Uterus (tissue), 4 donors: ENCODE results near the gene PRXL2A. TPM values are rescaled to one million over a fixed set of nuclear protein-coding genes. Genes with fewer than 3 reads are reported as not detected.

Experiments
- DNase-seq, 2 donors: peaks; one replicate each; pipeline ENCODE4 v3.0.0-alpha.2; 2019 to 2020
- H3K27ac ChIP-seq, 2 donors: fragments of 200-600 bp; sonication (generic); 1 replicate in 1 of 2; 2 replicates in 1 of 2; pipeline ENCODE4 v1.5.1; 2016 to 2018
- H3K27me3 ChIP-seq, 2 donors: fragments of 200-600 bp; sonication (generic); one replicate each; pipeline ENCODE4 v1.5.1; 2018 to 2019; ENCODE audit warnings: control low read depth in 1 of 2
- H3K36me3 ChIP-seq, 2 donors: fragments of 200-600 bp; sonication (generic); one replicate each; pipeline ENCODE4 v1.5.1; 2019; ENCODE audit warnings: control low read depth in 1 of 2
- H3K4me1 ChIP-seq, 2 donors: fragments of 200-600 bp; sonication (generic); one replicate each; pipeline ENCODE4 v1.5.1; 2018 to 2019; ENCODE audit warnings: control low read depth in 1 of 2
- H3K4me3 ChIP-seq, 2 donors: fragments of 200-600 bp; sonication (generic); 1 replicate in 1 of 2; 2 replicates in 1 of 2; pipeline ENCODE4 v1.5.1; 2018 to 2019; ENCODE audit warnings: mild to moderate bottlenecking in 1 of 2
- H3K9me3 ChIP-seq, 2 donors: fragments of 200-600 bp; sonication (generic); one replicate each; pipeline ENCODE4 v1.5.1; 2019; ENCODE audit warnings: control low read depth in 1 of 2
- POLR2A ChIP-seq, 2 donors: fragments of 450-650 bp; IDR thresholded peaks; one replicate each; pipeline ENCODE4 v1.6.1; 2016; ENCODE audit warnings: antibody characterized with exemption in 2 of 2, mild to moderate bottlenecking in 1 of 2, moderate library complexity in 1 of 2
- intact Hi-C: fragments of 100-400 bp; cut with DNase I; formaldehyde crosslinking; loops from one replicate; pipeline ENCODE4 v1.15.1; 2023; ENCODE audit warnings: low total_unique reads
- total RNA-seq, 4 donors: library from RNA; depleted of rRNA in 3 of 4; stranded (reverse); fragments of >200 nt in 3 of 4; gene quantifications; one replicate each; pipeline versions ENCODE4 v1.1.0 to v1.2.4, GENCODE V29; 2014 to 2023
- TF ChIP-seq, protein P1 (sequence below), 4 experiments: fragments of 200-600 bp in 2 of 4; fragments of 450-650 bp in 2 of 4; sonication (generic) in 2 of 4; IDR thresholded peaks; one replicate each; pipeline ENCODE4 v1.5.1; 2016 to 2019; ENCODE audit warnings: antibody characterized with exemption in 4 of 4, mild to moderate bottlenecking in 2 of 4, moderate library complexity in 1 of 4
- donor health status: DM: yes; HTN: yes; CAD: no.

The PRXL2A gene
- total RNA-seq, 4 donors from 2014 or later: 12.3 to 70.7 (median 50.9) TPM

GRCh38 chr10:80421050-80421706 lies 12.8 kb downstream of the PRXL2A start:
- H3K9me3 ChIP-seq: no peaks in the 10 kb centered on the region
- intact Hi-C loops: no loop called here
- H3K4me1 ChIP-seq: peaks cover 0 to 1% of the 10 kb centered on the region in 2 donors
- H3K27ac ChIP-seq: no peak overlapping the region
- H3K36me3 ChIP-seq: no peaks in the 10 kb centered on the region
- DNase-seq: no peak
- no peaks in the 10 kb centered on the region for H3K27me3 ChIP-seq
- no peak overlapping the region for H3K4me3 ChIP-seq
- TF ChIP-seq POLR2A (IDR thresholded peaks at IDR 0.05): no peak
- TF ChIP-seq, protein P1, sequence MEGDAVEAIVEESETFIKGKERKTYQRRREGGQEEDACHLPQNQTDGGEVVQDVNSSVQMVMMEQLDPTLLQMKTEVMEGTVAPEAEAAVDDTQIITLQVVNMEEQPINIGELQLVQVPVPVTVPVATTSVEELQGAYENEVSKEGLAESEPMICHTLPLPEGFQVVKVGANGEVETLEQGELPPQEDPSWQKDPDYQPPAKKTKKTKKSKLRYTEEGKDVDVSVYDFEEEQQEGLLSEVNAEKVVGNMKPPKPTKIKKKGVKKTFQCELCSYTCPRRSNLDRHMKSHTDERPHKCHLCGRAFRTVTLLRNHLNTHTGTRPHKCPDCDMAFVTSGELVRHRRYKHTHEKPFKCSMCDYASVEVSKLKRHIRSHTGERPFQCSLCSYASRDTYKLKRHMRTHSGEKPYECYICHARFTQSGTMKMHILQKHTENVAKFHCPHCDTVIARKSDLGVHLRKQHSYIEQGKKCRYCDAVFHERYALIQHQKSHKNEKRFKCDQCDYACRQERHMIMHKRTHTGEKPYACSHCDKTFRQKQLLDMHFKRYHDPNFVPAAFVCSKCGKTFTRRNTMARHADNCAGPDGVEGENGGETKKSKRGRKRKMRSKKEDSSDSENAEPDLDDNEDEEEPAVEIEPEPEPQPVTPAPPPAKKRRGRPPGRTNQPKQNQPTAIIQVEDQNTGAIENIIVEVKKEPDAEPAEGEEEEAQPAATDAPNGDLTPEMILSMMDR (IDR thresholded peaks at IDR 0.05): no peak

DNA sequence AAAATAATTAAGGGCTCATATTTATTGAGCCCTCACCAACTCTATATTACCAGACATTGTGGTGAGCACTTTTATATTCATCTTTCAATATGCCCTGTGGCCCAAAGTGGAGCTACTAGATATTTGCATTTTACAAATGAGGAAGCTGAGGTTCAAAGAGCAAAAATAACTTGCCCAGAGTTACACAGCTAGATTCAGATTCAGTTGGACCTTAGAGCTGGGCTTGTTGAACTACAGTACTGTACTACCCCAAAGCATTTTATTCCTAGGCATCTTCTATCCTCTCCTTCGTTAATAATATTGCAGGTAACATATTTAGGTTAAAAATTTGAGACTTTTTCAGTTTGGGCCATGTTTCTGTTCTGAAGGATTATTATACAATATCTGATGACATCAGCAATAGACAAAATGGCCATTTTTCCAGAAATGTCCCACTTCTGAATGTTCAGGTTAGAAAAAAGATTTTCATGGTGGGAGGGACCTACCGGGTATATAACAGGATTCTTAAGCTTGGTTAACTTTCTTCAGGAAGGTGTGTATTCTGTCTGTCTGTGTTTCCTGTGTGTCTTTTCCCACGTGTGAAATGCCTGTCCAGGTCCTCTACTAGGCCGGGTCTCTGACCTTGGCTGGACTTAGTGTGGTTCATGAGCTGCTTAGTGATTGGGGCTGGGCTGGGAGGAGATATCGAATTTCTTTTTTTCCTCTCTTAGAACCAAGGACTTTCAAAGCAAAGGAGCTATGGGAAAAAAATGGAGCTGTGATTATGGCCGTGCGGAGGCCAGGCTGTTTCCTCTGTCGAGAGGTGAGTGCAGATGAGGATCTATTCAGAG lies 13.6 kb downstream of the PRXL2A start:
- Histone ChIP-seq H3K4me1 (no peaks in the 10 kb centered on the region), H3K27me3 (no peaks in the 10 kb centered on the region), H3K9me3 (no peaks in the 10 kb centered on the region), H3K4me3 (no peak overlapping the region), H3K27ac (no peak overlapping the region), H3K36me3 (no peaks in the 10 kb centered on the region)
- no peak for DNase-seq
- intact Hi-C loops: no loop called here
- TF ChIP-seq, protein P1 (IDR thresholded peaks at IDR 0.05): no peak
- TF ChIP-seq POLR2A (IDR thresholded peaks at IDR 0.05): no peak

GRCh38 chr10:80425901-80426300 lies 17.6 kb downstream of the PRXL2A start:
- no peak overlapping the region for H3K4me3 ChIP-seq

DNA sequence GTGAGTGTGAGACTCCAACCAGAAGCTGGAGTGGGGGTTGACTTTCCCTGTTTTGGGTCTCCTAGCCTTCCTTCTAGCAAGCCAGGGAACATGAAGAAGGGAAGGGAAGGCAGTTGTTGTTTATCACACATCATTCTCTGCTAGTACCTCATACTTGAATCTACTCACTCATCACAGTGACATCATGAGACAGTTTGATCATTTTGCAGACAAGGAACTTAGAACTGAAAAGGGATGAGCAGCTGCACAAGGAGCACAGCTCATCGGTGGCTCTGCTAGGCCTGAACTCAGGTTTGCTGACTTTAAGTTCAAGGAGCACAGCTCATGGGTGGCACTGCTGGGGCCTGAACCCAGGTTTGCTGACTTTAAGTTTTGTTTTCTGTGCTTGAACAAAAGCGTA lies 19.2 kb downstream of the PRXL2A start:
- H3K9me3 ChIP-seq: no peaks in the 10 kb centered on the region
- no peak for TF ChIP-seq POLR2A (IDR thresholded peaks at IDR 0.05)
- TF ChIP-seq, protein P1 (IDR thresholded peaks at IDR 0.05): no peak
- DNase-seq: no peak
- no peak overlapping the region for H3K4me3 ChIP-seq
- intact Hi-C loops: no loop called here
- H3K4me1 ChIP-seq: no peaks in the 10 kb centered on the region
- no peak overlapping the region for H3K27ac ChIP-seq
- H3K36me3 ChIP-seq: no peaks in the 10 kb centered on the region
- H3K27me3 ChIP-seq: no peaks in the 10 kb centered on the region

More at GRCh38 chr10:80425901-80426300, 17.6 kb downstream of the PRXL2A start:
- DNase-seq: no peak
- intact Hi-C loops: no loop called here
- no peaks in the 10 kb centered on the region for H3K27me3 ChIP-seq
- H3K4me1 ChIP-seq: no peaks in the 10 kb centered on the region
- H3K36me3 ChIP-seq: no peaks in the 10 kb centered on the region
- H3K9me3 ChIP-seq: no peaks in the 10 kb centered on the region
- H3K27ac ChIP-seq: no peak overlapping the region
- TF ChIP-seq POLR2A (IDR thresholded peaks at IDR 0.05): no peak
- TF ChIP-seq, protein P1 (IDR thresholded peaks at IDR 0.05): no peak

GRCh38 chr10:80429521-80429973 lies 21.2 kb downstream of the PRXL2A start:
- intact Hi-C loops: no loop called here
- H3K9me3 ChIP-seq: no peaks in the 10 kb centered on the region
- no peak for DNase-seq
- H3K4me1 ChIP-seq: no peaks in the 10 kb centered on the region
- no peaks in the 10 kb centered on the region for H3K27me3 ChIP-seq
- no peak overlapping the region for H3K4me3 ChIP-seq
- no peaks in the 10 kb centered on the region for H3K36me3 ChIP-seq
- no peak overlapping the region for H3K27ac ChIP-seq
- TF ChIP-seq POLR2A (IDR thresholded peaks at IDR 0.05): no peak
- TF ChIP-seq, protein P1 (IDR thresholded peaks at IDR 0.05): no peak
